GM21360 (cell line): ENCODE data around the gene NADK.
"Not testable (repeated sequence)": the region's sequence is repeated elsewhere in the genome, so short reads cannot be mapped to it uniquely, and the experiment has no call there.

ENCODE experiments used
- ATAC-seq: cut with Tn5 transposase; IDR thresholded peaks from one replicate; pipeline ENCODE4 v1.9.1; 2021; ENCODE audit warnings: mild to moderate bottlenecking, moderate library complexity; ENCODE audit not compliant: unreplicated experiment

NADK gene

GRCh38 chr1:1715109-1715883, 63.0 kb downstream of the NADK start:
- not testable (repeated sequence) for ATAC-seq

DNA sequence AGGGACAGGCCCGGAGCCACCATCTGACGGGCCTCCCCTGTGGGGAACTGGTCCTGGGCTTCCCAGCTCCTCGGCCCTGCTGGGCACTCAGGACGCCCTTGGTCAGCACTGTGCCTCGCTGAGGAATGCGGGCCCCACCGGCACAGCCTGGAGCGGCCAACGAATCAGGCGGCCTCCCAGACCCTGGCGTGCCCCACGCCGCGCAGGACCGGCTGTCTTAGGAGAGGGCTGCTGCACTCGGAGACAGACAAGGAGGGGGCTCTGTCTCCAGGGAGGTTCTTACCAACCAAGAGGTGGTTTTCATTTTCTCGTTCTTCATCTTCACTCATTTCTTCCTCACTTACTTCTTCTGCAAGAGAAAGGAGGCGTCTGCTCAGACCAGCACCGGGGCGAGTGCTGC, 70.4 kb downstream of the NADK start:
- ATAC-seq, result not testable (repeated sequence)

- not testable (repeated sequence) for ATAC-seq
Measured at GRCh38 chr1:1707241-1707640, 71.0 kb downstream of the NADK start.

DNA sequence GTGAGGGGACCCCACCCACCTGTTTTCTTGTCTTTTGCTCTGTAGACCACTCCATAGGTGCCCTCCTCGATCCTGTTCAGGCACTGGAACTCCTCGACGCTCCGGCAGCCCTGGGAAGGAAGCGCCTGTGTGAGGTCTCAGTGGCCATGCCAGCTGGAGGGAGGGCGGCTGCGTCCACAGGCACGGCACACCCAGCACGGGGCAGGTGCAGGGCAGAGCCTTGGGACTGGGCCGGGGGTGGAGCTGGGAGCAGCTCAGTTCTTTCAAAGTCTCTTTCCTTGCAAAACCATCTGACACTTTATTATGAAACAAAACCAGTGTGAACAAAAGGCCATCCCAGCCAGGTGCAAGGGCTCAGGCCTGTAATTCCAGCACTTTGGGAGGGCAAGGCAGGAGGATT, 72.6 kb downstream of the NADK start:
- not testable (repeated sequence) for ATAC-seq

DNA sequence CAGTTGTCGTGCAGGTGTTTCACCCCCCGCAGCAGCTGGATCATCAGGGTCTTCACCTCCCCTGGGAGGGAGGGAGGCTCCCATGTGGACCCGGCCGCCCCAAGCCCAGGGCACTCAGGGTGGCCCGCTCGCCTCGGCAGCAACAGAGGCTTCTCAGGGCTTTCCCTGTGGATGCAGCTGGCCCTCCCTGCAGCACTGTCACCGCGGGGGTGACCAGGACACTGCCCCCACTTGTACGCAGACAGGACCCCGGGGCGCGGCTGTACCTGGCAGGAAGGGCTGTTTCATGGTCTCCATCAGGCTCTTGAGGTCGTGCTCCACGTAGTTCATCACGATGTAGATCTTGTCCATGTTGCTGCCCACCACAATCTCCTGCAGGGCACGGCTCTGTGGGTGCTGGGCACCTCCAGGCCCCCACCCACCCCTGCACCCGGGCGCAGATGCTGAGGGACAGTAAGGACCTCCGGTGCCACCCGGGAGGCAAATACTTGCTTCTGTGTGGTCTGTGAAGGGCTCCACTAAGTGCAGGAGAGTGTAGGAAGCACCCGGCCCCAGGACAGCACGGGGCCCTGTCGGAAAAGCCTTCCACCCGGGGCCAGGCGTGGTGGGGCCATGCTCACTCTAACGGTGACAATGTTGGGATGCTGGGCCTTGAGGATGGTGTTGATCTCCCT, 73.8 kb downstream of the NADK start:
- not testable (repeated sequence) for ATAC-seq

- no peak for ATAC-seq
Measured at GRCh38 chr1:1703796-1704195, 74.5 kb downstream of the NADK start.

DNA sequence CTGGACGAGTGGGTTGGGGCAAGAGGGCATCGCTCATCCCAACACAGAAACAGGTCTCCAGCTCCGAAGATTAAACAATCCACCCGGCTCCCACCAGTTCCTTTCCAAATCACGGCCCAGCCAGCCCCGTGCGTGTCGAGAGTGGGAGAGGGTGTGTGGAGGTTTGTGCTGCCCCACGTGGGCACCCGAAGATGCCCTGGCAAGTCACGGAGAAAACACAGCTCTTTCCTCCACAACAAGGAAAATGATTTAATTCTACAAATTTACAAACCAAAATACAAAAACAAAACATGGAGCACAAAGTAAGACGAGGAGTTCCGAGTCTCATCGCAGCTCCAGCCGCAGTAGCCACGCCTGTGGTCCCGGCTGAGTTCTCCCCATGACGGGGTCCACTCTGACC, 75.8 kb downstream of the NADK start:
- ATAC-seq, result not testable (repeated sequence)
